ENCODE measurements around the gene MED25. TPM values are rescaled to one million over a fixed set of nuclear protein-coding genes. Genes with fewer than 3 reads are reported as not detected.

Gene MED25
- polyA plus RNA-seq, 1 of the 3 experiments (the other 2 are of a cell fraction) = 30.2 TPM

GRCh38 chr19:49882643-49883042 is 64.6 kb downstream of the MED25 start:
- peaks cover 10% of the 10 kb centered on the region for H3F3A ChIP-seq (replicated peaks; ENCODE audit: insufficient read depth)
- WGBS (ENCODE audit: low lambda C conversion rate) = 97% methylated on average over 6 of the region's 14 CpGs
- CTCF ChIA-PET = no interaction called here
- TF ChIP-seq CTCF (IDR thresholded peaks at IDR 0.05) (no peak), GABPA (IDR thresholded peaks at IDR 0.05; ENCODE audit: low read depth) (no peak), JUND (IDR thresholded peaks at IDR 0.05) (no peak), USF2 (IDR thresholded peaks at IDR 0.05; ENCODE audit: borderline replicate concordance, low read depth, low read length) (no peak), POLR2AphosphoS5 (IDR thresholded peaks at IDR 0.05; ENCODE audit: low read depth, low read length) (no peak), TEAD4 (IDR thresholded peaks at IDR 0.05; ENCODE audit: borderline replicate concordance, insufficient read depth) (no peak), ELF1 (IDR thresholded peaks at IDR 0.05) (no peak), RCOR1 (IDR thresholded peaks at IDR 0.05; ENCODE audit: low read length) (no peak), CHD2 (IDR thresholded peaks at IDR 0.05; ENCODE audit: low read length, partially characterized antibody) (no peak), USF1 (IDR thresholded peaks at IDR 0.05; ENCODE audit: borderline replicate concordance, low read depth) (no peak), PBX3 (IDR thresholded peaks at IDR 0.05) (no peak)
- no peaks in the 10 kb centered on the region for H4K20me1 ChIP-seq (ENCODE audit: insufficient read depth)
- DNase-seq = no peak
- POLR2A ChIA-PET = no interaction called here
- H3K4me1 ChIP-seq (ENCODE audit: control insufficient read depth in 1 of 2, insufficient read depth in 2 of 2, low read depth in 1 of 2, low read length in 1 of 2) = peaks cover 7 to 11% of the 10 kb centered on the region in 2 experiments; a peak in 2 of 4 replicates
- no peaks in the 10 kb centered on the region for H3K27me3 ChIP-seq (ENCODE audit: insufficient read depth)
- no peak overlapping the region for H3K4me3 ChIP-seq (ENCODE audit: low read depth in 2 of 2, low read length in 1 of 2)
- no peak overlapping the region for H3K27ac ChIP-seq (ENCODE audit: low read depth in 2 of 2, low read length in 1 of 2)
- H3K36me3 ChIP-seq (replicated peaks in 1 of 2; ENCODE audit: control insufficient read depth in 1 of 2, insufficient read depth in 2 of 2, low read length in 1 of 2) = peaks cover 41 to 56% of the 10 kb centered on the region in 2 experiments
- no peak overlapping the region for H3K4me2 ChIP-seq
- H3K9ac ChIP-seq = no peak overlapping the region
- H3K9me3 ChIP-seq = no peaks in the 10 kb centered on the region
- H3K9me2 ChIP-seq = no peaks in the 10 kb centered on the region
- no peak overlapping the region for H2AFZ ChIP-seq (ENCODE audit: low read depth)
- peaks cover 19% of the 10 kb centered on the region for H3K79me2 ChIP-seq (ENCODE audit: insufficient read depth)

- no peaks in the 10 kb centered on the region for H3K27me3 ChIP-seq (ENCODE audit: insufficient read depth)
- H3K4me1 ChIP-seq (ENCODE audit: control insufficient read depth in 1 of 2, insufficient read depth in 2 of 2, low read depth in 1 of 2, low read length in 1 of 2) = peaks cover 7 to 11% of the 10 kb centered on the region in 2 experiments; a peak in 2 of 4 replicates
- ChIA-PET CTCF (no interaction called here), POLR2A (no interaction called here)
- H2AFZ ChIP-seq (ENCODE audit: low read depth) = no peak overlapping the region
- no peaks in the 10 kb centered on the region for H3K9me3 ChIP-seq
- peaks cover 19% of the 10 kb centered on the region for H3K79me2 ChIP-seq (ENCODE audit: insufficient read depth)
- peaks cover 10% of the 10 kb centered on the region for H3F3A ChIP-seq (replicated peaks; ENCODE audit: insufficient read depth)
- H3K4me3 ChIP-seq (ENCODE audit: low read depth in 2 of 2, low read length in 1 of 2) = no peak overlapping the region
- no peaks in the 10 kb centered on the region for H4K20me1 ChIP-seq (ENCODE audit: insufficient read depth)
- no peak overlapping the region for H3K4me2 ChIP-seq
- DNase-seq = no peak
- no peaks in the 10 kb centered on the region for H3K9me2 ChIP-seq
- no peak overlapping the region for H3K27ac ChIP-seq (ENCODE audit: low read depth in 2 of 2, low read length in 1 of 2)
- H3K36me3 ChIP-seq (replicated peaks in 1 of 2; ENCODE audit: control insufficient read depth in 1 of 2, insufficient read depth in 2 of 2, low read length in 1 of 2) = peaks cover 41 to 56% of the 10 kb centered on the region in 2 experiments
- WGBS (ENCODE audit: low lambda C conversion rate) = 89% methylated on average over 4 of the region's 5 CpGs
- TF ChIP-seq RAD21 (IDR thresholded peaks at IDR 0.05; ENCODE audit: low read length) = no peak
- TF ChIP-seq IRF3 (IDR thresholded peaks at IDR 0.05; ENCODE audit: low read depth, low read length) = no peak
- TF ChIP-seq FOXJ3 (CRISPR knock-in tag; IDR thresholded peaks at IDR 0.05) = no peak
- no peak for TF ChIP-seq GABPA (IDR thresholded peaks at IDR 0.05; ENCODE audit: low read depth)
- TF ChIP-seq USF1 (IDR thresholded peaks at IDR 0.05; ENCODE audit: borderline replicate concordance, low read depth) = no peak
- no peak for TF ChIP-seq RCOR1 (IDR thresholded peaks at IDR 0.05; ENCODE audit: low read length)
- no peak overlapping the region for H3K9ac ChIP-seq
Measured at GRCh38 chr19:49883094-49883493, 65.0 kb downstream of the MED25 start.
